ENCODE results near the gene NCBP3.
"Not testable (repeated sequence)": the region's sequence is repeated elsewhere in the genome, so short reads cannot be mapped to it uniquely, and the experiment has no call there.

DNA sequence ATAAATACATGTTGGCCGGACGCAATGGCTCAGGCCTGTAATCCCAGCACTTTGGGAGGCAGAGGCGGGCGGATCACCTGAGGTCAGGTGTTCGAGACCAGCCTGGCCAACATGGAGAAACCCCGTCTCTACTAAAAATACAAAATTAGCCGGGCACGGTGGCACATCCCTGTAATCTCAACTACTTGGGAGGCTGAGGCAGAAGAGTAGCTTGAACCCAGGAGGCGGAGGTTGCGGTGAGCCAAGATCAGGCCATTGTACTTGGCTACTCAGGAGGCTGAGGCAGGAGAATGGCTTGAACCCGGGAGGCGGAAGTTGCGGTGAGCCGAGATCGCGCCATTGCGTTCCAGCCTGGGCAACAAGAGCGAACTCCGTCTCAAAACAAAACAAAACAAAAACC lies 1.5 kb downstream of the NCBP3 start:
- TF ChIP-seq, protein P1, sequence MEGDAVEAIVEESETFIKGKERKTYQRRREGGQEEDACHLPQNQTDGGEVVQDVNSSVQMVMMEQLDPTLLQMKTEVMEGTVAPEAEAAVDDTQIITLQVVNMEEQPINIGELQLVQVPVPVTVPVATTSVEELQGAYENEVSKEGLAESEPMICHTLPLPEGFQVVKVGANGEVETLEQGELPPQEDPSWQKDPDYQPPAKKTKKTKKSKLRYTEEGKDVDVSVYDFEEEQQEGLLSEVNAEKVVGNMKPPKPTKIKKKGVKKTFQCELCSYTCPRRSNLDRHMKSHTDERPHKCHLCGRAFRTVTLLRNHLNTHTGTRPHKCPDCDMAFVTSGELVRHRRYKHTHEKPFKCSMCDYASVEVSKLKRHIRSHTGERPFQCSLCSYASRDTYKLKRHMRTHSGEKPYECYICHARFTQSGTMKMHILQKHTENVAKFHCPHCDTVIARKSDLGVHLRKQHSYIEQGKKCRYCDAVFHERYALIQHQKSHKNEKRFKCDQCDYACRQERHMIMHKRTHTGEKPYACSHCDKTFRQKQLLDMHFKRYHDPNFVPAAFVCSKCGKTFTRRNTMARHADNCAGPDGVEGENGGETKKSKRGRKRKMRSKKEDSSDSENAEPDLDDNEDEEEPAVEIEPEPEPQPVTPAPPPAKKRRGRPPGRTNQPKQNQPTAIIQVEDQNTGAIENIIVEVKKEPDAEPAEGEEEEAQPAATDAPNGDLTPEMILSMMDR (conservative IDR thresholded peaks at IDR 0.05; ENCODE audit: low read length) = not testable (repeated sequence)
- TF ChIP-seq EZH2phosphoT487 (IDR thresholded peaks at IDR 0.05; ENCODE audit: borderline replicate concordance, low read depth, low read length) = not testable (repeated sequence)
